GM23248 (cell line): ENCODE data around the gene SMOC2. TPM values are rescaled to one million over a fixed set of nuclear protein-coding genes. Genes with fewer than 3 reads are reported as not detected.

ENCODE experiments used
- DNase-seq: peaks from one replicate; pipeline ENCODE4 v3.0.0-alpha.2; 2015
- H2AFZ ChIP-seq: fragments of 200-600 bp; sonication (generic); 2 replicates; pipeline ENCODE4 v1.6.1; 2016; ENCODE audit warnings: antibody characterized with exemption
- H3F3A ChIP-seq: fragments of 200-600 bp; sonication (generic); 2 replicates; pipeline ENCODE4 v1.6.1; 2016; ENCODE audit warnings: mild to moderate bottlenecking, antibody characterized with exemption, mixed run types; ENCODE audit not compliant: insufficient read depth
- H3K27ac ChIP-seq: fragments of 200-600 bp; sonication (generic); 2 replicates; pipeline ENCODE4 v1.5.1; 2016; ENCODE audit warnings: mild to moderate bottlenecking
- H3K27me3 ChIP-seq: fragments of 200-600 bp; sonication (generic); replicated peaks from 2 replicates; pipeline ENCODE4 v1.6.1; 2016; ENCODE audit warnings: mild to moderate bottlenecking; ENCODE audit not compliant: insufficient read depth
- H3K36me3 ChIP-seq: fragments of 200-600 bp; sonication (generic); 2 replicates; pipeline ENCODE4 v1.6.1; 2016; ENCODE audit warnings: low read depth, mild to moderate bottlenecking
- H3K4me1 ChIP-seq: fragments of 200-600 bp; sonication (generic); 2 replicates; pipeline ENCODE4 v1.6.1; 2016; ENCODE audit warnings: mild to moderate bottlenecking; ENCODE audit not compliant: insufficient read depth
- H3K4me2 ChIP-seq: fragments of 200-600 bp; sonication (generic); one replicate; pipeline ENCODE4 v1.6.1; 2016; ENCODE audit warnings: mild to moderate bottlenecking; ENCODE audit not compliant: unreplicated experiment
- H3K4me3 ChIP-seq: fragments of 200-600 bp; sonication (generic); 2 replicates; pipeline ENCODE4 v1.5.1; 2016; ENCODE audit warnings: mild to moderate bottlenecking
- H3K79me2 ChIP-seq: fragments of 200-600 bp; sonication (generic); 2 replicates; pipeline ENCODE4 v1.6.1; 2016; ENCODE audit warnings: mild to moderate bottlenecking; ENCODE audit not compliant: insufficient read depth
- H3K9ac ChIP-seq: fragments of 200-600 bp; sonication (generic); 2 replicates; pipeline ENCODE4 v1.6.1; 2016; ENCODE audit warnings: mild to moderate bottlenecking
- H3K9me2 ChIP-seq: fragments of 200-600 bp; sonication (generic); 2 replicates; pipeline ENCODE4 v1.6.1; 2016; ENCODE audit warnings: mixed run types, mild to moderate bottlenecking, moderate library complexity; ENCODE audit not compliant: insufficient read depth
- H3K9me3 ChIP-seq: fragments of 200-600 bp; sonication (generic); one replicate; pipeline ENCODE4 v1.6.1; 2017; ENCODE audit warnings: low read depth
- H4K20me1 ChIP-seq: fragments of 200-600 bp; sonication (generic); 2 replicates; pipeline ENCODE4 v1.6.0; 2016; ENCODE audit not compliant: insufficient read depth
- EZH2 ChIP-seq: fragments of 200-600 bp; sonication (generic); IDR thresholded peaks from 2 replicates; pipeline ENCODE4 v1.6.1; 2018; ENCODE audit warnings: antibody characterized with exemption, mild to moderate bottlenecking; ENCODE audit not compliant: insufficient read depth, poor library complexity, severe bottlenecking
- EZH2phosphoT487 ChIP-seq: fragments of 200-600 bp; sonication (generic); IDR thresholded peaks from 2 replicates; pipeline ENCODE4 v1.6.1; 2018; ENCODE audit warnings: antibody characterized with exemption, moderate library complexity, mild to moderate bottlenecking, low read depth; ENCODE audit not compliant: insufficient read depth
- WGBS, 2 experiments: methylation state at CpG; one replicate each; pipeline ENCODE4 v1.1.6; 2015 to 2017; ENCODE audit warnings: low lambda C conversion rate in 2 of 2, low coverage in 1 of 2; ENCODE audit errors: missing lambda C conversion rate in 2 of 2; 5-methylcytosine and 5-hydroxymethylcytosine counted together
- in situ Hi-C: fragments of 300-500 bp; cut with MboI; formaldehyde crosslinking; loops from 2 replicates; pipeline ENCODE4 v1.15.0; 2020
- polyA plus RNA-seq: library from polyadenylated mRNA; unstranded; fragments of >200 nt; fragmentation: Nextera tagmentation; extraction: Ambion mirVana; gene quantifications from 2 replicates; pipeline ENCODE4 v1.2.1, GENCODE V29; 2016
- total RNA-seq: library from RNA; depleted of rRNA; stranded (reverse); fragments of >200 nt; shearing (Covaris generic); gene quantifications from 2 replicates; pipeline ENCODE4 v1.2.3, GENCODE V29; 2014

The SMOC2 gene
- total and polyA plus RNA-seq, 2 experiments from 2014 or later, result not detected

DNA sequence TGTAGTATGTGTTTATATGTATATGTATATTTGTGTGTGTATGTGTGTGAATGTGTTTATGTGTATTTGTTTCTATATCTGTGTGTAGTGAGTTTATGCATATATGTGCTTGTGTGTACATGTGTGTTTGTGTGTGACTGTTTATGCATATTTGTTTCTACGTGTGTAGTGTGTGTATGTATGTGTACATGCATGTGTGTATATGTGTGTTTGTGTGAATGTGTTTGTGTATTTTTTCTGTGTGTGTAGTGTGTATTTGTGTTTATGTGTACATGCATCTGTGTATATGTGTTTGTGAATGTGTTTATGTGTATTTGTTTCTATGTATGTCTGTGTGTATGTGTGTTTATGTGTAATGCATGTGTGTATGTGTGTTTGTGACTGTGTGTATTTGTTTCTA, 12.1 kb upstream of the SMOC2 start:
- H3K4me3 ChIP-seq, result no peak overlapping the region
- no peak overlapping the region for H3K4me2 ChIP-seq
- H3K27me3 ChIP-seq, result no peaks in the 10 kb centered on the region
- H3K79me2 ChIP-seq, result no peaks in the 10 kb centered on the region
- H2AFZ ChIP-seq, result no peak overlapping the region
- in situ Hi-C loops, result no loop called here
- H4K20me1 ChIP-seq, result no peaks in the 10 kb centered on the region
- no peaks in the 10 kb centered on the region for H3K4me1 ChIP-seq
- H3K9ac ChIP-seq, result no peak overlapping the region
- H3F3A ChIP-seq, result no peaks in the 10 kb centered on the region
- no peak for DNase-seq
- TF ChIP-seq EZH2phosphoT487 (no peak), EZH2 (no peak)
- WGBS, 2 experiments, result 42 to 47% methylated on average over 1 of the region's 1 CpG
- no peaks in the 10 kb centered on the region for H3K9me2 ChIP-seq
- H3K36me3 ChIP-seq, result no peaks in the 10 kb centered on the region
- no peak overlapping the region for H3K27ac ChIP-seq
- H3K9me3 ChIP-seq, result no peaks in the 10 kb centered on the region

DNA sequence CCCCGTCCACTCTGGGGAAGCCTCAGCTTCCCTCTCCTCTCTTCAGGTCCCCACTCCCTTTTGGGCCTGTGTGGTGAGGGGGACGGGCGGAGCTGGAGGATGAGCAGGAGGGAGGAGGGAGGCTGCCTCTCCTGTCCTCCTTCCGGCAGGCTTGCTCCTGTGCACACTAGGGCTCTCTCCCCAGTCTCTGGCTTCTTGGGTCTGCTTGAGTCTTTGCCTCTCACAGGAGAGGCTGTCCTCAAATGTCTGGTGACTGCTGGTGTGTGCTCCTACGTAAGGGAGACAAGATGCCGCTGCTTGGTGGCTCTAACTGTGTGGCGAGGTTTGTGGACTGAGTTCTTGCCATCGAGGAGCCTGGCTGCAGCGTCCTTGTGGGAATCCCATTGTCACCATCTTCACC, 8.8 kb upstream of the SMOC2 start:
- Histone ChIP-seq H2AFZ (no peak overlapping the region), H3K36me3 (no peaks in the 10 kb centered on the region), H3K27me3 (no peaks in the 10 kb centered on the region), H3K27ac (no peak overlapping the region), H3K79me2 (no peaks in the 10 kb centered on the region), H4K20me1 (no peaks in the 10 kb centered on the region), H3K4me2 (no peak overlapping the region), H3K4me1 (no peaks in the 10 kb centered on the region), H3K9me2 (no peaks in the 10 kb centered on the region), H3K9ac (no peak overlapping the region), H3K4me3 (no peak overlapping the region), H3K9me3 (no peaks in the 10 kb centered on the region), H3F3A (no peaks in the 10 kb centered on the region)
- DNase-seq, result no peak
- TF ChIP-seq EZH2 (no peak), EZH2phosphoT487 (no peak)
- 51 to 59% methylated on average over 8 to 9 of the region's 9 CpGs for WGBS, 2 experiments
- in situ Hi-C loops, result no loop called here

DNA sequence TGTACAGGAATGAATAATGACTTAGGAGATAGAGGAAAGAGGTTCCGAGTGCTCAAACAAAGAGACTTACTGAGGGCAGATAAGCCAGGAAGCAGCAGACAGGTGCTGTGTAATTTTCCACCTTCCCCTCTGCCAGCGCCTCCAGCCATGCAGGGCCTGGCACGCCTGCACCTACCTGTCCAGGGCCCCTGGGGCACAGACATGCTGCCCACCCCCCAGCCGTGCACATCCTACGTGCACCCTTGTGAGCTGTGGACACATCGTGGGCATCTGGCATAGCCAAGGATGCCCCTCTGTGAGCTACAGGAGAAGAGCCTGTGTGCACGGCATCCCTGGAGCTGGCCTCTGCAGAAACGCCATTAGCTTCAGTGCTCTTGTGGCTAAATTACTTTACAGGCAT, 7.1 kb upstream of the SMOC2 start:
- in situ Hi-C loops, result no loop called here
- H2AFZ ChIP-seq, result no peak overlapping the region
- no peaks in the 10 kb centered on the region for H3K9me3 ChIP-seq
- H3K9me2 ChIP-seq, result no peaks in the 10 kb centered on the region
- no peaks in the 10 kb centered on the region for H3K4me1 ChIP-seq
- H3K79me2 ChIP-seq, result no peaks in the 10 kb centered on the region
- WGBS, 2 experiments, result 48 to 50% methylated on average over 8 of the region's 8 CpGs
- H3K9ac ChIP-seq, result no peak overlapping the region
- H3K4me2 ChIP-seq, result no peak overlapping the region
- no peak for DNase-seq
- H3F3A ChIP-seq, result no peaks in the 10 kb centered on the region
- no peak overlapping the region for H3K4me3 ChIP-seq
- TF ChIP-seq EZH2, result no peak
- no peak for TF ChIP-seq EZH2phosphoT487
- H4K20me1 ChIP-seq, result no peaks in the 10 kb centered on the region
- H3K27me3 ChIP-seq, result 0 out of 2 replicates have a peak, but pooled peaks cover 2% of the 10 kb centered on the region
- no peaks in the 10 kb centered on the region for H3K36me3 ChIP-seq
- no peak overlapping the region for H3K27ac ChIP-seq

DNA sequence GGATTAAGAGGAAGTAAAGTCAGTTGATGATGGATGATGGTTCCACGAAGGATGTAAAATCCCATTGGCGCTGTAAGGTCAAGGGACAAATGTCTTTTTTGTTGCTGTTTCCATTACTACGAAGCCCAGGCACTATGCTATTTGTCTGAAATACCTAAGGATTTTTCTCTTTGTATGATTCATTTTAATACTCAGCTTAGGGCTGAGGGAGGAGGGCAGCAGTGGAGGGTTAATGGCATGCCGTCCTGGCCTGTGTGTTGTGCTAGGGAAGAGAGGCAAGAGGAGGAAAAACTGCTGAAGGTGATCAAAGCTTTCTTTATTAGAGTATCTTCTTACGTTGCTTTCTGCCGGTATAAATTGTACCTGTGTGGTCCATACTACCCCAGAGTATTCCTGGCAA, 6.5 kb upstream of the SMOC2 start:
- WGBS, 2 experiments, result 26 to 35% methylated on average over 6 of the region's 6 CpGs
- Histone ChIP-seq H2AFZ (no peak overlapping the region), H3K9ac (no peak overlapping the region), H3K79me2 (no peaks in the 10 kb centered on the region), H3K9me2 (no peaks in the 10 kb centered on the region), H4K20me1 (no peaks in the 10 kb centered on the region), H3K27me3 (peaks cover 8% of the 10 kb centered on the region), H3F3A (no peaks in the 10 kb centered on the region), H3K4me1 (no peaks in the 10 kb centered on the region), H3K4me3 (no peak overlapping the region), H3K9me3 (no peaks in the 10 kb centered on the region), H3K4me2 (no peak overlapping the region), H3K36me3 (no peaks in the 10 kb centered on the region), H3K27ac (no peak overlapping the region)
- in situ Hi-C loops, result no loop called here
- TF ChIP-seq EZH2, result no peak
- no peak for TF ChIP-seq EZH2phosphoT487
- DNase-seq, result no peak

DNA sequence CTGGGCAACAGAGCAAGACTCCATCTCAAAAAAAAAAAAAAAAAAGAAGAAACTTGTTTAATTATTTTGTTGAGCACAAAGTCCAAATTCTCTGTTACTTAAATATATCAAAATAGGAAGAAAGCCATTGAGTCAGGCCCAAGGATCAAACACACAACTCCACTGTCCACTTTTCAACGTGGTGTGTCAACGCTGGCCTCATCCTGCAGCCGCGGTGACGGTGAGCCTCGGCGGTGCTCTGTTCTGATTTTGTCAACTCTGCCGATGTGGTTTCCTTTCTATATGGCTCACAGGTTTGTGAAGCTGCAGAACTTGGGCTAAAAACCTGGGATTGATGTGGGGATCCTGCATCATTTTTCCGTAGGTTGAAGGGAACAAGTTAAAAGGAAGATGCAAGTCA, 3.2 kb upstream of the SMOC2 start:
- in situ Hi-C loops, result no loop called here
- 71 to 75% methylated on average over 9 of the region's 9 CpGs for WGBS, 2 experiments
- no peak for DNase-seq

More for the DNA sequence above, 3.2 kb upstream of the SMOC2 start:
- Histone ChIP-seq H4K20me1 (no peaks in the 10 kb centered on the region), H3K4me3 (no peak overlapping the region), H2AFZ (no peak overlapping the region), H3K27ac (no peak overlapping the region), H3K36me3 (no peaks in the 10 kb centered on the region), H3F3A (no peaks in the 10 kb centered on the region), H3K9me3 (no peaks in the 10 kb centered on the region), H3K4me2 (no peak overlapping the region), H3K79me2 (no peaks in the 10 kb centered on the region), H3K9me2 (no peaks in the 10 kb centered on the region), H3K9ac (no peak overlapping the region), H3K4me1 (no peaks in the 10 kb centered on the region), H3K27me3 (peaks cover 26% of the 10 kb centered on the region)
- TF ChIP-seq EZH2 (no peak), EZH2phosphoT487 (no peak)
